AG09309 (cell line): ENCODE data around the gene NEK9.

Source experiments
- DNase-seq: peaks from one replicate; pipeline ENCODE4 v3.0.0-alpha.2; 2010; ENCODE audit warnings: low read depth
- H3K4me3 ChIP-seq: 2 replicates; pipeline ENCODE4 v1.5.1; 2011; ENCODE audit warnings: mild to moderate bottlenecking, low read depth, low read length, moderate library complexity; ENCODE audit not compliant: control insufficient read depth
- CTCF ChIP-seq: IDR thresholded peaks from 2 replicates; pipeline ENCODE4 v1.5.1; 2011; ENCODE audit warnings: mild to moderate bottlenecking, low read depth, low read length, inconsistent platforms; ENCODE audit not compliant: insufficient read depth, control insufficient read depth; ENCODE audit errors: missing control alignments

Gene NEK9

GRCh38 chr14:75090353-75090752 is 36.5 kb downstream of the NEK9 start:
- DNase-seq = no peak
- TF ChIP-seq CTCF = no peak
- no peak overlapping the region for H3K4me3 ChIP-seq

- DNase-seq = no peak
- peak; percentile 81 for TF ChIP-seq CTCF
- no peak overlapping the region for H3K4me3 ChIP-seq
Observed at GRCh38 chr14:75088566-75089373, 38.1 kb downstream of the NEK9 start.

GRCh38 chr14:75088153-75088552 is 38.7 kb downstream of the NEK9 start:
- no peak for DNase-seq
- H3K4me3 ChIP-seq = no peak overlapping the region

GRCh38 chr14:75084513-75084912 is 42.3 kb downstream of the NEK9 start:
- no peak for DNase-seq
- peak; percentile 18 for TF ChIP-seq CTCF
- no peak overlapping the region for H3K4me3 ChIP-seq

More at GRCh38 chr14:75088153-75088552, 38.7 kb downstream of the NEK9 start:
- no peak for TF ChIP-seq CTCF

- TF ChIP-seq CTCF = no peak
- no peak overlapping the region for H3K4me3 ChIP-seq
- DNase-seq = no peak
Observed at GRCh38 chr14:75083271-75083670, 43.6 kb downstream of the NEK9 start.

- no peak for TF ChIP-seq CTCF
- no peak for DNase-seq
- H3K4me3 ChIP-seq = no peak overlapping the region
Observed at GRCh38 chr14:75081660-75082229, 45.1 kb downstream of the NEK9 start.
